GM12874 (cell line): ENCODE data around the gene RPS6KA2.

ENCODE experiments used
- TF ChIP-seq, protein P1 (sequence below): IDR thresholded peaks from 2 replicates; pipeline ENCODE4 v1.5.1; 2011; ENCODE audit warnings: low read depth, mild to moderate bottlenecking, control low read depth, low read length, moderate library complexity; ENCODE audit not compliant: insufficient read depth

RPS6KA2 gene

DNA sequence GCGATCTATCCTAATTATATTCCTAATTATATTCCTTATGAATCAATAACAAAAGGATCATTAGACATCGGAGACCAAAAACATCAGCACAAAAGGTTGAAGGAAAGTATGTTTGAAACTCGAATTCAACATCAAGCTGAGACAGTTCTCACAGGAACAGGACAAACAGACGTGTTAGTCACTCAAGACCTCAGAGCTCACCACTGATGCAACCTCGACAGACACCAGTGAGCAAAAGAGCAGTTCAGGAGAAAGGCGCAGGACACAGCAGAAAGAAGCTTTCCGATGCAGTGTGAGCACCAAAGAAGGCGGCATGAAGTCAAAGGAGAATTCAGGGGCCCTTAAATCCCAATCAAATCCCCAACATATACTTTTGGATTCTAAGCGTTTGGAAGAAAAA is 34.2 kb downstream of the RPS6KA2 start:
- TF ChIP-seq, protein P1, sequence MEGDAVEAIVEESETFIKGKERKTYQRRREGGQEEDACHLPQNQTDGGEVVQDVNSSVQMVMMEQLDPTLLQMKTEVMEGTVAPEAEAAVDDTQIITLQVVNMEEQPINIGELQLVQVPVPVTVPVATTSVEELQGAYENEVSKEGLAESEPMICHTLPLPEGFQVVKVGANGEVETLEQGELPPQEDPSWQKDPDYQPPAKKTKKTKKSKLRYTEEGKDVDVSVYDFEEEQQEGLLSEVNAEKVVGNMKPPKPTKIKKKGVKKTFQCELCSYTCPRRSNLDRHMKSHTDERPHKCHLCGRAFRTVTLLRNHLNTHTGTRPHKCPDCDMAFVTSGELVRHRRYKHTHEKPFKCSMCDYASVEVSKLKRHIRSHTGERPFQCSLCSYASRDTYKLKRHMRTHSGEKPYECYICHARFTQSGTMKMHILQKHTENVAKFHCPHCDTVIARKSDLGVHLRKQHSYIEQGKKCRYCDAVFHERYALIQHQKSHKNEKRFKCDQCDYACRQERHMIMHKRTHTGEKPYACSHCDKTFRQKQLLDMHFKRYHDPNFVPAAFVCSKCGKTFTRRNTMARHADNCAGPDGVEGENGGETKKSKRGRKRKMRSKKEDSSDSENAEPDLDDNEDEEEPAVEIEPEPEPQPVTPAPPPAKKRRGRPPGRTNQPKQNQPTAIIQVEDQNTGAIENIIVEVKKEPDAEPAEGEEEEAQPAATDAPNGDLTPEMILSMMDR, result no peak

DNA sequence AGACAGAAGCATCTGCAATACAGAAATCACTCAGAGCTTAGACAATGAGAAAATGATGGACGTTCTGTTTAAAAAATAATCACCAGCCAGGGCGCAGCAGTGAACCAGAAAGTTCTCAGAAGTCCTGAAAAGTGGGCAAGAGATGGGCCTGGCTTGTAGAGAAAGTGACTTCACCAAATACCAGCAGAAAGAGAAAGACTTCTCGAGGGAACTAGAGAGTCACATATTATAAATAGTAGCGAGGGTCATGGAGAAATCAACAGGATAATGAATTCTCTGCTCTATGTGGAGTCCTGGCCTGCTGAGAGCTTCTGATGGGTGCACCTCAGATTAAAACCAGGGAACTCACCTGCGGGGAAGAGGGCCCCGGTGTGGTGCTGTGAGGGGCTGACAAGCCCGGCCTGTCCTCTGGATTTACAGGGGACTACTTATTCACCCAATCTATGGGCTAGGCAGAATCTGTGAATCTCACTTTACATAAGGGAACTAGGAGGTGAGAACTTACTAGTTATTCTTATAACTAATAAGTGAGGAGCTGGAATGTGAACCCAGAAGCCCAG is 35.0 kb downstream of the RPS6KA2 start:
- TF ChIP-seq, protein P1, result no peak

DNA sequence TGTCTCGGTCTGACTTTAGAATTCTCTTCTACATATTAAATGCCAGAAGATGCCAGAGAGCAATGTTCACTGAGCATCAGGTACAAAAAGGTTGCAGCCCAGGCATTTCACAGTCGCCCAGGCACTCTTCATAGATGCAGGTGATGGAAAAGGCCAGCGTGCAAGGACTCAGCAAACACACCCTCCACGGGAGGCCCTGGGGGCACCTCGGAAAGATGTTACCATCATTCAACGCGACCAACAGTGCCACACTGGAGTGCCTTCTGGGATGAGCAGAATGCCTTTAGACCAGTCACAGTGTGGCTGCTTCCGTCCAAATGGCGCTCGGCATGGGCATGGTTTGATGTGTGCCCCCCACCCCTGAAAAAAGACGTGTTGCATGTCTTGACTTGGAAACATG is 36.0 kb downstream of the RPS6KA2 start:
- TF ChIP-seq, protein P1, result no peak

DNA sequence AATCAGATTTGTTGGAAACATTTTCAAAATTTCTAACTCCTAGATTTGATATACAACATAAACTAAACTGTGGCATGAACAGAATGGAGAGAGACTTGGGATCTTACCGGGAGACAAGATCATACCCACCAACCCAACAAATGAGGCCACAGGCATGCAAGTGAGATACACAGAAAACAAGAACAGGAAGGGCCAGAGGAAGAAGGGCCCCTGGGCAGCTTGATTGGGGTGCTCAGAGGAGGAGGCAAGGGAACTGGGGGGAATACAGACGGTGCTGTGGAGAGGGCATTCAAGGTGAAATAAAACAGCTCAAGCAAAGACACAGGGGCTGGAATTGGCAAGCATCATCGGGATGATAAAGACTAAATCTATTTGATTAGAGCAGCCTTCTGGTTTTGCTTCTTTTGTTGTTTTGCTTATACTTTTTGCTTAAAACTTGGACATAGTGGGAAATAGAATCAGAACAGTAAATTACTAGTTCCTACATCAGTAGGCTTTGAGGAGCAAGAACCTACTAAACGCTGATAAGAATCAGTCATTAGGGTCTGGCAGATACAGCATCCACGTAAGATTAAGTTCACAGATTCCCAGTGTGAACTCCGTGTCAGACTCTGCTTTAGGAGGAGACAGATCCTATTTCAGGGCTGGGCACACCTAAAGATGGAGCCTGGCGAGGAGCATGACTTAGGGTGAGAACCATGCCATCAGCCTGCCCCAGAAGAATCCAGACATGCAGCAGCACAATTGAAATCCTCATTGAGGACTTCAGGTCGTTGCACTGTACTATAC is 37.1 kb downstream of the RPS6KA2 start:
- TF ChIP-seq, protein P1, result no peak

DNA sequence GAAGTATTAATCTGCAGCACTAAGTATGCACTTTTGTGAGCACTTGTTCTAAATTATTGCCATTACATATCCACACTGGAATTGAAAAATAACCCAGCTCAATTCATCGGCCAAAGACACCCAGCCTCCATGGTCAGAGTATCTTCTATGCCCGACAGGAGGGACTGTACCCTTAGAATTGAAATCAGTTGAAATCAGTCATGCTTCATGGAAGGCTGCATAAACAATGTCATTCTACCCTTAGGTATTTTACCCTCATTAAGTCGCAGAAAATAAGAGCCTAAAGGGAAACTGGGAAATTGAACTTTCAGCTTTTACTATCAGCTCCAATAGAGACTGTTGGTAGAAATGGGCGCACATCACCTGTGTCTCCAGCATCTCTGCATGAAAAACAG is 37.7 kb downstream of the RPS6KA2 start:
- TF ChIP-seq, protein P1, result no peak

DNA sequence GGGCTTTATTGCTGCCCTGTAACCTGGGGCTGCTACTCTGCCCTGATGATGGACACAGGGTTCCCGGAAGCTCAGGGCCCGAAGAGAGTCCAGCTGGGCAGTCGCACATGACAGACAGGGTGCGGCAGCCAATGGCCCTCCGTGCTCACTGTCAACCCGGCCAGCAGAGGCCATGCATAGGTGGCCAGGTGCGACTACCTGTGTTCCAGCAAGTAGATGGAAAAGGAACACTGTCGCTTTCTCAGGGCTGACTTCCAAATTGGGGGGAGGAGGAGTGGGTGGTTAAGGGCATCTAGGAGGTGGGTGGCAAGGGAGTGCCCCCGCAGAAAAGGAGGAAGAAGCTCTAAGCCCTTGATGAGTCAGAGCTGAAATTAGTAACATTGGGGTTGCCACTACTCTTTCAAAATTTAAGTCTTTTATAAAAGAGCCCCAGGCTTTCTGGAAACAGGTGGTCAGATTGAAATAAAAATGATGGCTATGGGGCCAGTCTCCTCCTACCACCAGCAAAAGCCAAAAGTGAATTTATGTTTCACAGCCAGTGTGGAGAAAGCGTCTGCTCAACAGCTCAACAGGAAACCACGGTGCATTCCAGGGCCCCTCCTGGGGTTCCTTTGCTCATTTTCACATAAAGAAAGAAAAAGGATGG is 38.2 kb downstream of the RPS6KA2 start:
- TF ChIP-seq, protein P1, result no peak

DNA sequence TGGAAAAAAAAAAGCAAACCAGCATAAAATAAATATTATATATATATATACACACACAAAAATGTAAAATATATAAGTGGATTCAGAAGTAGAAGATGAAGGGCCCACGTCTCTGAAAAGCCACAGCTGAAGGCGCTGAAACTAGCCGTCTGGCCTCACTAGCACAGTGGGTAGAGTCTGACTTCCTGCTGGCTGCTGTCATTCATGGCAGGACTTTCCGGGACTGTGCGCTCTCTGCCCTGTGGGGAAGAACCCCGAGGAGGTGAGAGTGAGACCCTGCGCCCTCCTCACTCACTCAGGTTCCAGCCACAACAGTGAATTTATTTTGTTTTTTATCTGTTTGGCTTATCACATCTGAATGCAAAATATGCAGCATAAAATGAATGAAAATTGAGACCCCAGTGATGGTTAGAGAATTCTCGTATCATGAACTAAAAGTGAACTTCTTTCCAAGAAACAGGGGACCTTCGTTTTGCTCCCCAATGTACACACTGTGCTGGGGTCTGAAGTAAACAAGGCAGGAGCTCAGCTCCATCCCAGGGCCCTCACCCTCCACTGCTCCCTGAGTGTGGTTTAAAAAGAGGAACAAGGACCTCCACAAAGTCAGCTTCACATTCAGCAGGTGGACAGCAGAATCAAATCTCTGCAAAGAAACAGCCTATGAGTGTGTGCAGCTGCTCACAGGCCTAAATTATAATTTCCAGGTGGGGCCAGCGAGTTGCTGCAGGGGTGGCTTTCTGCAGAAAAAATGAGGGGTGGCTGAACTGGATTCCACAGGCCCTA is 39.2 kb downstream of the RPS6KA2 start:
- TF ChIP-seq, protein P1, result no peak
